Nasal cavity respiratory epithelium epithelial cell of viscerocranial mucosa (primary cell): ENCODE measurements around the gene ATG4D. TPM values are rescaled to one million over a fixed set of nuclear protein-coding genes. Genes with fewer than 3 reads are reported as not detected.

Experiments used
- total RNA-seq: library from RNA; depleted of rRNA; stranded (reverse); fragments of >200 nt; gene quantifications from 2 replicates; pipeline ENCODE4 v1.2.3, GENCODE V29; 2014

The ATG4D gene
- 28.9 and 34.9 TPM in 2 replicates for total RNA-seq

DNA sequence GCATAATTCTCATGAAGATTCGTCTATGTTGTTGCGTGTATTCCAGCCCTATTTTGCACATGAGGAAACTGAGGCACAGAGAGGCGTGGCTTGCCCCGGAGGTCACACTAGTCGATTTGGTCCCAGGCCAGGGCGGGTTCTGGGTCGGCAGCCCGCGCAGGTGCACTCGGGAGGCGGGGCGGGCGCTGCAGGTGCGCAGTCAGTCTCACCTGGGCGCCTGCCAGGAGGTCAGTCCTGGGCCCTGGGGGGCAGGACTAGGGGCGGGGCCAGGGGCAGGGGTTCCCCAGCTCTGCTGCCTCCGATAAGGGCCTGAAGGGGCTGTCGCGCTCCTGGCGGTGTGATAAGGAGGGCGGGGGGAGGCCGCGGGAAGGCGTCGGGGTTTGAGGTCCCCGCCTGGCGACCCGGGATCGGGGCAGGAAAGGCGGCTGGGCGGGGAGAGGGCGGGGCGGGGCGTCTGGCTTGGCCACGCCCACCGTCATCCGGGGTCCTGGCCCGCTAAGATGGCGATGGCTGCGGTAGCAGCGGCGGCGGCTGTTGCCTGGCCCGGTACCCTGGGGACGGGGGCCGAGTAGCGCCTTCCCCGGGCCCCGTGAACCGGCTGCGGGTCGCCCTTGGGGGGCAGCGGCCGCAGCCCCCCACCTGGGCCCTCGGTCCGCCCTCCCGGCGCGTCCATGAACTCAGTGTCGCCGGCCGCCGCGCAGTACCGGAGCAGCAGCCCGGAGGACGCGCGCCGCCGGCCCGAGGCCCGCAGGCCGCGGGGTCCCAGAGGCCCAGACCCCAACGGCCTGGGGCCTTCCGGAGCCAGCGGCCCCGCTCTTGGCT lies at the start of gene ATG4D:
Gene ATG4D, plus strand, starts transcription at position 485 of the 822 bp plus-strand sequence. Its CDS starts 187 bp downstream, at position 672.

DNA sequence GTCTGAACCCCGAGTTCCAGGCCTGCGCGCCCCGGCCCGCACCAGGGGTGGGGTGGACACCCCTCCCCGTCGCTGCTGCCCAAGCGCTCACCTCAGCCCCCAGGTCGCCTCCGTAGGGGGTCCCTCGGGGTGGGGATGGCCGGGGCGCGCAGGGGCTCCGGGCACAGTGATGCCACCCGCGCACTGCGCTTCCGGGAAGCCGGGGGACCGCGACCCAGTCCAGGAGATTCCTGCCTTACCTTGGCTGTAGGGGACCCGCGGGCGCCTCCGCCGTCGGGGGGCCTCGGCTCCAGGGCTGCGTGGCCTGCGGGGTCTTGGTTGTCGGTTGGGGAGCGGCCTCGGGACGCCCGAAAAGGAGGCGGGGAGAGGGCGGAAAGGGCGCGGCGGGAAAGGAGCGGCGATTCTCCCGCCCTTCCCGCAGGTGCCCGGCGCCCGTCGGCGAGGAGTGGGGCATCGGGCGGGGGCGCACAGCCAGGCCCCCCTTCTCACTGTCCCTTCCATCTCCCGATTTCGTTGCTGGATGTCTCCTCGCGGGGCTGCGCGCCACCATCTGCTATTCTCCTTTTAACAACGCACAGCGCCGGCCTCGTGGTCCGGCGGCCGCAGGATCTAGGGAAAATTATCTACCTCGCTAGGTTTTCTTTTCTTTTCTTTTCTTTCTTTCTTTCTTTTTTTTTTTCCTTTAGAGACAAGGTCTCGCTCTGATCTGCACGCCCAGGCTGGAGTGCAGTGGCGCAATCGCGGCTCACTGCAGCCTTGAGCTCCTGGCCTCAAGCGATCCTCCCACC lies 40.5 kb upstream of the ATG4D start, which contains the start of gene KEAP1:
Gene KEAP1, minus strand, starts transcription at position 355 of the 788 bp plus-strand sequence. CDS start 3,323 bp downstream, outside the sequence.

DNA sequence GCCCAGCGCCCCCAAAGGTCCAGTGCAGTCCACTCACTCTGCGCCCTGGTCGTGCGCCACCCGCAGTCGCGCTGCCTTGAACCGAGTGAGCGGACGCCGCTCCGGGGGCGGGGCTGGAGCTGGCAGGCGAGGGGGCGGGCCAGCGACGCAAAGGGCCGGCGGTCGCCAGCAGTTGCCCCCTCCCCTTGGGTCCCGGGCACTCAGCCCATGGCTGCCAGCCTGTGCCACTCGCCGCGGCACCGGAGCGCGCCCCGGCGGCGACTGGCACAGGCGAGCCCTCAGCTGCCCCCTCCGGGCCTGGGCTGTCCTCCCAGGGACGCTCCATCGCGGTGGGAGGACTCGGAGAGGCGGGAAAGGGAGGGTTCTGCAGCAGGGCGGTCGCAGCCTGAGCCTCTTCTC lies 26.3 kb upstream of the ATG4D start, which contains the start of gene S1PR5:
Gene S1PR5, minus strand, starts transcription at position 87 of the 399 bp plus-strand sequence. CDS start 2,436 bp downstream, outside the sequence.

DNA sequence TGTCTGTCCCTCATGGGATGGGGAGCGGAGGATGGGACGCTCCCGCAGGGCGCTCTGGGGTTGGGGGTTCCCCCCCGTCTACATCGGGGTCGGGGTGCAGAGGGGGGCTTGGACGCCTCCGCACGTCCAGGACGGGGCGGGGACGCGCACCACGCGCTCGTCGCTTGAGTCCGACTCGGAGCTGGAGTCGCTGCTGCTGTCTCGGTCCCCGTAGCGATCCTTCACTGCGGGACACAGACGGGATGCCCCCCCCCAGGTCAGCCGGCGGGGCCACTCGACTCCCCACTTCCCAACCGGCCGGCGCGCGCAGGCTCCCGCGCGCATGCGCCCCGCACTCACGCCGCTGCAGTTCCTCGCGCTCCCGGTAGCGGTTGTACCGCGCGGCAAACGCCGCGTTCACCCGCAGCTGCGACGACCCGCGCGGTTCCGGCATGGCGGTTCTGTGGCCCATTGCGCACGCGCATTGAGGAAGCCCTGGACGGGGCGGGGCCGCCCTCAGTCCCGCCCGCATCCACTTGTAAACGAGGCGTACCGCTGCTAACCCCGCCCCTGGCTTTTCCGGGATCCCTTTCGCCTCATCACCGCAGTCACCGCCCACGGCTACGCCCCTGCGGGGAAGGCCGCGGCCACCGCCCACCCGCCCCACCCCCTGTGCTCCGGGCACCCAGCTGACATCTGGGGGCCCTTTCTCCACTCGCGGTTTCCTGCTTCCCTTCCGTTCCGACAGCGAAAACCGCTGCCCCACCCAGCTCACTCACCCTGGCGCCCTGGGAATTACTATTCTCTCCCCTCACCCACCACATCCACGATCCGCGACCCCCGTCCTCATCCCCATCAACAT lies 22.1 kb downstream of the ATG4D start, which contains the start of gene KRI1:
Gene KRI1, minus strand, starts transcription at position 444 of the 841 bp plus-strand sequence. Its CDS starts 11 bp downstream, at position 433.

DNA sequence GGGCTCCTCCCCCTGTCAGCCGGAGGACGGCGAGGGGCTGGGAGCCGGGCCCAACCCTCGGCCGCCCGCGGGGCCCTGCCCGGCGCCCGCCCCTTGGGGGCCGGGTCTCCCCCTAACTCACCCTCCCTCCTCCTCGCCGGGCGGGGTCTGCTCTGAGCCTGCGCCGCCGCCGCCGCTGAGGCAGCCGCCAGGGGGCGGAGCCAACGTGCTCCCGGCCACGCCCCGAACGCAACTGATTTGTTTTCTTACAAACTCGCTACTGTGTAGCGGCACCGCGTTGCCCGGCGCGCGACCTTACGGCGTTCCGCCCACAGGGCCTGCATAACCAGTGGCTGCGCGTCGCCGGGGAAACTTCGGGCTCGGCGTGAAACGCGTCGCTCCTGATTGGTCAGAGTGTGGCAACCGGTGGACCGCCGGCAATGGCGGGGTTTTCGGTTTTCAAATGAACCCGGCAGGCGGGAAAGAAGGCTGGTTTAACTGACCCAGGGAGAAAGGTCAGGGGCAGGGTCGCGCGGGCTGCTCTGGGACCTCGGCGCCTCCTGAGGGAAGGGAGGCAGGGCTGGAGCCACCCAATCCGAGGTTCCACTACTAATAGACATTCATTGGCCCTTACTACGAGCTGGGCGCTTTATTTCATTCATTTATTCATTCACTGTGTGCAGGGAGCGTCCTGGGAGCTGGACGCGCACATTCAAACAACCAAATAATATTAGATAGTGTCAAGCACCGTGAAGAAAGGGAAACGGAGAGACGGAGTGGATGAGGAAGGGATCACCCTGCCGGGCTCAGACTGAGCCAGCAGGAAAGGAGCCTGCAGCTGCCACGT lies 25.3 kb downstream of the ATG4D start, which contains the start of gene CDKN2D:
Gene CDKN2D, minus strand, starts transcription at position 154 of the 826 bp plus-strand sequence. CDS start 326 bp downstream, outside the sequence.

DNA sequence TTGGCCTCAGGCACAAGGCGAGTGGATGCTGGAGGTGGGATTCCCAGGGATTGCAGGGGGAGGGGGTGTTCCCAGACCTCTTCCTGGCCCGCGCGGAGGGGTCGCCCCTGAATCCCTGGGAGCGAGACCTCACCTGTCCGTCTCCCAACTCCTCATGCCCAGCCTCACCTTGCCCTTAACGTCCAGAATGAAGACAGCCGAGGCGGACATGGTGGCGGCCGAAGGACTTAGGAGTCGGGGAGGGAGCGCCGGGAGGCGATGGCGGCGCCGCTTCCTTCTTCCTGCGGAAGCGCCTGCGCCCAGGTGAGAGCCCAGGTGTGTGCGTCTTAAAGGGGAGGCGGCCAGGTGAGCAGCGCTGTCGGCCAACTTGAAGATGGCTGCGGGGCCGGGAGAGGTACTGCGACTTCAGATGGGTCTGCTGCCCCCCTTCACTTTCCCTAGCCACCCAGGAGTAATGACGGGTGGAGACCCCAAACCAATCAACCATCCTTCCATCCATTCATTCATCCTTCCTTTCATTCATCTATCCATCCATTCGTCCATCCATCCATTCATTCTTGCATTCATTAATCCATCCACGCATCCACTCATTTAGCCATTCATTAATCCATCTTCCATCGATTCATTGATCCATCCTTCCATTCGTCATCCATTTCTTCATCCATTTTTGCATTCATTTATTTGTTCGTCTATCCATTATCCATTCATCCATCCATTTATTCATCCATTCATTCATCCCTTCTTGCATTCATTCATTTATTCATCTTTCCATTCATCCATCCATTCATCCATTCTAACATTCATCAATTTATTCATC lies 43.5 kb downstream of the ATG4D start, which contains the start of gene AP1M2:
Gene AP1M2, minus strand, starts transcription at position 291 of the 817 bp plus-strand sequence. Its CDS starts 81 bp downstream, at position 210.

Other genes starting within 250 kb of the ATG4D start
- 0.34 and 0.85 TPM in 2 replicates for gene ZGLP1, start 234.1 kb upstream of the ATG4D start, total RNA-seq
- 16.4 and 18.8 TPM in 2 replicates for gene FDX2, start 227.9 kb upstream of the ATG4D start, total RNA-seq
- gene RAVER1, start 210.4 kb upstream of the ATG4D start, total RNA-seq = 3.8 and 20.2 TPM in 2 replicates
- 1.7 and 2.6 TPM in 2 replicates for gene ICAM3, start 204.3 kb upstream of the ATG4D start, total RNA-seq
- gene TYK2, start 163.3 kb upstream of the ATG4D start, total RNA-seq = 41.4 and 70.1 TPM in 2 replicates
- 127 and 150 TPM in 2 replicates for gene CDC37, start 140.4 kb upstream of the ATG4D start, total RNA-seq
- 0.34 and 1.9 TPM in 2 replicates for gene PDE4A, start 123.4 kb upstream of the ATG4D start, total RNA-seq
- 51.6 and 61.2 TPM in 2 replicates for gene KEAP1, start 40.5 kb upstream of the ATG4D start, total RNA-seq
- gene S1PR5, start 26.5 kb upstream of the ATG4D start, total RNA-seq = 4.4 and 19.5 TPM in 2 replicates
- gene KRI1, start 22.1 kb downstream of the ATG4D start, total RNA-seq = 13.3 and 17.7 TPM in 2 replicates
- gene CDKN2D, start 25.1 kb downstream of the ATG4D start, total RNA-seq = 9.3 and 13.3 TPM in 2 replicates
- 111 and 115 TPM in 2 replicates for gene AP1M2, start 43.4 kb downstream of the ATG4D start, total RNA-seq
- gene SLC44A2, start 81.6 kb downstream of the ATG4D start, total RNA-seq = 38.6 and 81.3 TPM in 2 replicates
- gene ILF3, start 110.4 kb downstream of the ATG4D start, total RNA-seq = 100 and 133 TPM in 2 replicates
- 15.0 and 25.0 TPM in 2 replicates for gene QTRT1, start 157.5 kb downstream of the ATG4D start, total RNA-seq
- 64.3 and 144 TPM in 2 replicates for gene DNM2, start 174.2 kb downstream of the ATG4D start, total RNA-seq